Activated B cell treated with CpG ODN at 0.5 μM for 24 hours (primary cell): ENCODE results near the gene FGF12. TPM values are rescaled to one million over a fixed set of nuclear protein-coding genes. Genes with fewer than 3 reads are reported as not detected.

Experiments
- ATAC-seq: fragments of 200-7000 bp; cut with Tn5 transposase; one replicate; pipeline ENCODE4 v1.10.0; 2021; ENCODE audit warnings: low read depth, mild to moderate bottlenecking, moderate library complexity
- CTCF ChIA-PET: fragments of 350-600 bp; sonication (Branson Sonifier 250); formaldehyde crosslinking; loops from one replicate; lab custom pipeline; 2021; ENCODE audit warnings: antibody characterized with exemption; lab: Charles Lee
- POLR2A ChIA-PET: fragments of 350-600 bp; sonication (Branson Sonifier 250); formaldehyde crosslinking; loops from one replicate; lab custom pipeline; 2021; ENCODE audit warnings: antibody characterized with exemption; lab: Charles Lee
- DNase-seq: peaks from one replicate; pipeline ENCODE4 v3.0.0; 2022
- H3K27ac Mint-ChIP-seq: one replicate; pipeline ENCODE4 v1.8.0; 2020; ENCODE audit warnings: mixed read lengths
- H3K27me3 Mint-ChIP-seq: one replicate; pipeline ENCODE4 v1.8.0; 2021; ENCODE audit warnings: mixed read lengths
- H3K36me3 Mint-ChIP-seq: one replicate; pipeline ENCODE4 v1.8.0; 2021; ENCODE audit warnings: low read depth, mixed read lengths
- H3K4me1 Mint-ChIP-seq: one replicate; pipeline ENCODE4 v1.8.0; 2021; ENCODE audit warnings: mixed read lengths
- H3K4me3 Mint-ChIP-seq: one replicate; pipeline ENCODE4 v1.8.0; 2020; ENCODE audit warnings: mild to moderate bottlenecking, mixed read lengths
- H3K9me3 Mint-ChIP-seq: one replicate; pipeline ENCODE4 v1.8.0; 2020; ENCODE audit warnings: mixed read lengths
- intact Hi-C: fragments of 100-400 bp; cut with micrococcal nuclease; formaldehyde crosslinking; loops from one replicate; pipeline ENCODE4 v1.15.1; 2024
- total RNA-seq: library from RNA; stranded (reverse); gene quantifications from 2 replicates; pipeline ENCODE4 v1.2.3, GENCODE V29; 2022
- TF ChIP-seq, protein P1 (sequence below): fragments of 200-600 bp; IDR thresholded peaks from one replicate; pipeline ENCODE4 v1.8.0; 2022; ENCODE audit warnings: antibody characterized with exemption, mild to moderate bottlenecking

The FGF12 gene
- total RNA-seq, 1 donor from 2014 or later = not detected

DNA sequence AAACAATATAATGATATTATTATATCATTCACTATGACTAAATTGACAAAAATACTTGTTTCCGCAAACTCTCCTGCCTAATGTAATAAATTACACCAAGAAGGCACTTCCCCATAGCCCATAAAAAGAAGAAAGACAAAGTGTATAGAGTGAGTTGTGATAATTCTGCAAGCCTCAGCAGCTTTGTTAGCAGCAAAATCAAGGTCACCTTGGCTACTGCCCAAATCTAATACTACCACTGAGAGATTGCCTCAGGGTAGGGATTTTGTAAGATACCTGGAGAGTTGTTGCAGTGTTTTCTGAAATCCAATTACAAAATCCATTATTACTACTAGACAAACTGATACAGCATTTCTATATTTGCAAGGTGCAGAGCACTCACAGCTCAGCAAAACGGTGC lies 503.5 kb downstream of the FGF12 start:
- H3K36me3 Mint-ChIP-seq = no peaks in the 10 kb centered on the region
- no peaks in the 10 kb centered on the region for H3K9me3 Mint-ChIP-seq
- no peak overlapping the region for H3K27ac Mint-ChIP-seq
- no peaks in the 10 kb centered on the region for H3K4me1 Mint-ChIP-seq
- no peak overlapping the region for H3K4me3 Mint-ChIP-seq
- CTCF ChIA-PET = no interaction called here
- intact Hi-C loops = no loop called here
- no peak for ATAC-seq
- POLR2A ChIA-PET = no interaction called here
- TF ChIP-seq, protein P1, sequence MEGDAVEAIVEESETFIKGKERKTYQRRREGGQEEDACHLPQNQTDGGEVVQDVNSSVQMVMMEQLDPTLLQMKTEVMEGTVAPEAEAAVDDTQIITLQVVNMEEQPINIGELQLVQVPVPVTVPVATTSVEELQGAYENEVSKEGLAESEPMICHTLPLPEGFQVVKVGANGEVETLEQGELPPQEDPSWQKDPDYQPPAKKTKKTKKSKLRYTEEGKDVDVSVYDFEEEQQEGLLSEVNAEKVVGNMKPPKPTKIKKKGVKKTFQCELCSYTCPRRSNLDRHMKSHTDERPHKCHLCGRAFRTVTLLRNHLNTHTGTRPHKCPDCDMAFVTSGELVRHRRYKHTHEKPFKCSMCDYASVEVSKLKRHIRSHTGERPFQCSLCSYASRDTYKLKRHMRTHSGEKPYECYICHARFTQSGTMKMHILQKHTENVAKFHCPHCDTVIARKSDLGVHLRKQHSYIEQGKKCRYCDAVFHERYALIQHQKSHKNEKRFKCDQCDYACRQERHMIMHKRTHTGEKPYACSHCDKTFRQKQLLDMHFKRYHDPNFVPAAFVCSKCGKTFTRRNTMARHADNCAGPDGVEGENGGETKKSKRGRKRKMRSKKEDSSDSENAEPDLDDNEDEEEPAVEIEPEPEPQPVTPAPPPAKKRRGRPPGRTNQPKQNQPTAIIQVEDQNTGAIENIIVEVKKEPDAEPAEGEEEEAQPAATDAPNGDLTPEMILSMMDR = no peak
- no peaks in the 10 kb centered on the region for H3K27me3 Mint-ChIP-seq
- DNase-seq = no peak

DNA sequence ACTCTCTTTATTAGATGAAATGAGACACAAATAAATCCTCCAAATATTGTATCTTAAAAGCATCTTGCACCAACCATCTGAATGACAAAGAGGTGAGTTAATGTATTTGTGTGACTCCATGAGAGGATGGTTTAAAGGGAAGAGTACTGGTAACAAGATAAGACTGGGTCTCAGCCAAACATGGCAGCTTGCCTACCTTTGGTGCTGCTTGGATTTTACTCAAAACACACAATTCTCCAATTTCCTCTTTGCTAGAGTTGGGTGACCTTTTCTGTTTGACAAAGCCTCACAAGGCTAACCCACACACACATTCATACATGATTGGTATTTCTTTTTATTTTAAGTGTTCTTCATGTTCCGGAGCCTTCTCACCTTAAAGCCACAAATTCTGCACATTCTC lies 506.4 kb downstream of the FGF12 start:
- ChIA-PET CTCF (no interaction called here), POLR2A (no interaction called here)
- DNase-seq (no peak), ATAC-seq (no peak)
- intact Hi-C loops = no loop called here
- Mint-ChIP-seq H3K36me3 (no peaks in the 10 kb centered on the region), H3K4me1 (no peaks in the 10 kb centered on the region), H3K27me3 (no peaks in the 10 kb centered on the region), H3K4me3 (no peak overlapping the region), H3K27ac (no peak overlapping the region), H3K9me3 (no peaks in the 10 kb centered on the region)
- TF ChIP-seq, protein P1 = no peak

DNA sequence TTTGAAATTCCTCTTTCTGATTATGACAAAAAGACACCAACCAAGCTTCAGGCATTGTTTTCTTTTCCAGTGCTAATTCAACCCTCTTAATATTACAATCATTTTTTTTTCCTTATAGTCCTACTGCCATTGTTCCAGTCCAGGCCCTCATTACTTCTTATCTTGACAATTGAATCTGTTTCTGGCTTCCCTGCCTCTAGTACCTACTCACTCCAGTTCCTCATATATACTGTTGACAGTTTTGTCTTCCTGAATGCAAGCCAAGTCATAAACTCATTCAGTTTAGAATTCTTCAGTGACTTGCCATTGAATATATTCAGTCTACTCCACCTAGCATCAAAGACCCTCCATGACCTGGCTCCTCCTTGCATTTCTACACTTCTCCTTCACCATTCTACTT lies 507.4 kb downstream of the FGF12 start:
- Mint-ChIP-seq H3K36me3 (no peaks in the 10 kb centered on the region), H3K27me3 (peaks cover 2% of the 10 kb centered on the region)
- POLR2A ChIA-PET = no interaction called here

DNA sequence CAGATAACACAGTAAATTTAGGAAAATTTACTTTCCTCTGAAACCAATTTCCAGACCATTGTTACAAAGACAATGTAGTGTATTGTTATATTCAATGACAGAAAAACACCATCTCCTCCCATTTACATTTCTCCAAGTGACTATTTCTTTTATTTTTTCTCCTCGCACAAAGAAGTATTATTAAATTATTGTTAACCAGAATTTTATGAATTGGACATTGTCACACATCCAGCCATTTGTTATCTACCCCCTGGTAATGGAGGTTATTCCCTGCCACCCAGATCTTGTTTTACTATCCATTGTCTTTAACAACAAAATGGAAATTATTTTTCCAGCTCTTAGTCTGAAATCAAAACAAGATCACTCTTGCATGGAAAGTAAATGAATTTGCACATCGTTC lies 511.3 kb downstream of the FGF12 start:
- no peak overlapping the region for H3K27ac Mint-ChIP-seq
- CTCF ChIA-PET = no interaction called here
- no peak overlapping the region for H3K4me3 Mint-ChIP-seq

More for the DNA sequence above, 507.4 kb downstream of the FGF12 start:
- CTCF ChIA-PET = no interaction called here
- Mint-ChIP-seq H3K9me3 (no peaks in the 10 kb centered on the region), H3K27ac (no peak overlapping the region), H3K4me3 (no peak overlapping the region), H3K4me1 (no peaks in the 10 kb centered on the region)
- no peak for ATAC-seq
- TF ChIP-seq, protein P1 = no peak
- intact Hi-C loops = loop anchor here (10.0 kb wide), 1 partner anchor 715 kb away; no protein-coding TSS in a partner anchor
- DNase-seq = no peak

DNA sequence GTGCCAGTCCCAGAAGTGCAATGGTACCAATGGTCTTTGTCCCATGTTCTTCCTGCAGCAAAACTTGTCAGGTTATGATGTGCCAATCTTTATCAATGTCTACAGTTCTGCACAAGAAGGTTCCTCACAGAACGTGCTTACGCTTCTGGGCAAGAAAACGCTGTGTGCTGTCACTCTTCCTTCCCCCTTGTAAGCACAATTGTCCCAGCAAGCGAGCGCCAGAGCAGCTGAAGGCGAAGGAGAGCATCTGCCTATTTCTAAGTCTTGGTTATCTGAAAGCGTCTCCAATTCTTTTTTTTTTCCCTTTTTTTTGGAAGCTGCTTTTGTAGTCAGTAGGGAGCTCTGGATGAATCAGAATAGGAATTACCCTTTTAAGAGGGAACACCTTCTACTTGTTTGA lies 514.4 kb downstream of the FGF12 start:
- H3K4me3 Mint-ChIP-seq = no peak overlapping the region
- TF ChIP-seq, protein P1 = no peak
- no peaks in the 10 kb centered on the region for H3K4me1 Mint-ChIP-seq
- H3K9me3 Mint-ChIP-seq = no peaks in the 10 kb centered on the region
- DNase-seq (no peak), ATAC-seq (no peak)
- peaks cover 5% of the 10 kb centered on the region for H3K27me3 Mint-ChIP-seq
- ChIA-PET CTCF (interaction anchor here (0.7 kb wide), 1 partner anchor 68 kb away, joined by 3 read pairs; no protein-coding TSS in a partner anchor), POLR2A (no interaction called here)
- intact Hi-C loops = loop anchor here (1.0 to 10.0 kb wide), 2 partner anchors 708 to 796 kb away; no protein-coding TSS in a partner anchor
- no peaks in the 10 kb centered on the region for H3K36me3 Mint-ChIP-seq
- no peak overlapping the region for H3K27ac Mint-ChIP-seq

More for the DNA sequence above, 511.3 kb downstream of the FGF12 start:
- ATAC-seq = no peak
- H3K4me1 Mint-ChIP-seq = no peaks in the 10 kb centered on the region
- intact Hi-C loops = loop anchor here (10.0 kb wide), 1 partner anchor 711 kb away; no protein-coding TSS in a partner anchor
- H3K36me3 Mint-ChIP-seq = no peaks in the 10 kb centered on the region
- peaks cover 3% of the 10 kb centered on the region for H3K27me3 Mint-ChIP-seq
- no peak for DNase-seq
- no peaks in the 10 kb centered on the region for H3K9me3 Mint-ChIP-seq
- TF ChIP-seq, protein P1 = no peak
- POLR2A ChIA-PET = no interaction called here
